SIG-M5 treated with dmso at 0.1 percent for 504 hours (cell line): Measurements from ENCODE around the gene CDH18.

ENCODE experiments used
- DNase-seq: peaks from one replicate; lab custom pipeline; 2025; ENCODE audit not compliant: unreplicated experiment; lab: John Stamatoyannopoulos, UW

Gene CDH18

GRCh38 chr5:19488786-19489185 lies 499.2 kb downstream of the CDH18 start:
- no peak for DNase-seq

DNA sequence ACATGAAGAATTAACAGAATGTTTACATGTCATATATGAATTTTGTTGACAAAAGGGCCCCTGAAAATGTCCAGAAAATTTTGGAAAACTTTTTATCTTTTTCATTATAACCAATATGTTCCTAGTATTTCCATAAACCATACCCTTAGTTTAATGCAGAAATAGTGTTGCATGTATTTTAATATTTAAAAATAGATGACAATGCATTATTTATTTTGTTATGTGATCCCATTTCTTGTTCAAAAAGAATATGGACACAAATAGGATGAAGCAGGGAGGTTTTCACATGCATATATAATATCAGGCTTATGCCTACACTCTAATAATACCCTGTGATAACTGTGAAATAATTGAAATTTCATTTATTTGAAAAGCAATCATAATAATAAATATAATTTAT lies 500.5 kb downstream of the CDH18 start:
- DNase-seq = no peak

DNA sequence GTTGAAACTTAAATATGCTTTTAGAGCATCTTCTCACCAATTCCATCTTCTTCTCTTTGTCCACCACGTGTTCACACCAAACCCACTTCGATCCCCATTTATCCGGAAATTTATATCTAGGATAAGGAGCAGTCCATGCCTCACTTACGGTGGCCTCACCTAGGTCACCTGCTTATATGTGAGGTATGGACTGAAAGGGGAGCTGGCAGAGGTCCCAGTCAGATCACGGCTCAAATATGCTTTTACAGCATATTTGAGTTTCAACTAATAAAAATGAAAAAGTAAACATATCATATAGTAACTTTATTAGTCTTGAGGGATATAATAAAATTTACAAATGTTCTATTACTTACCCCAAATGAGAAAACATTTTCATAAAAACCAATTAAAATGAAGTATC lies 508.4 kb downstream of the CDH18 start:
- no peak for DNase-seq

GRCh38 chr5:19462019-19462418 lies 526.0 kb downstream of the CDH18 start:
- no peak for DNase-seq

GRCh38 chr5:19424506-19424905 lies 563.5 kb downstream of the CDH18 start:
- DNase-seq = no peak
